ENCODE data around the gene PRDM8.

PRDM8 gene

GRCh38 chr4:80195441-80196140, 1.7 kb upstream of the PRDM8 start (continued):
- TF ChIP-seq ZNF560 (tag by site-specific recombination; IDR thresholded peaks at IDR 0.05; ENCODE audit: borderline replicate concordance) (no peak), ZSCAN4 (tag by site-specific recombination; IDR thresholded peaks at IDR 0.05) (peak; percentile 81), HOXD13 (CRISPR knock-in tag; IDR thresholded peaks at IDR 0.05; ENCODE audit: borderline replicate concordance) (no peak)

GRCh38 chr4:80196259-80196921, 913 bp upstream of the PRDM8 start:
- Histone ChIP-seq H3K4me3 (ENCODE audit: low read depth, low read length) (no peak overlapping the region), H3K9me3 (ENCODE audit: control insufficient read depth, insufficient read depth, low read depth, low read length) (no peaks in the 10 kb centered on the region), H3K36me3 (ENCODE audit: control insufficient read depth in 2 of 2, insufficient read depth in 1 of 2, low read length in 2 of 2) (peaks cover 0 to 3% of the 10 kb centered on the region in 2 experiments; a peak in 1 of 3 replicates), H3K4me1 (ENCODE audit: control insufficient read depth, insufficient read depth, low read length) (peaks cover 4% of the 10 kb centered on the region; the same call in 1 of the 2 replicates), H3K27ac (ENCODE audit: extremely low read depth, low read depth, low read length) (peak overlapping the region; percentile 76)
- CTCF ChIA-PET: interaction anchor here (1.3 kb wide), 1 partner anchor 14 kb away, joined by 5 read pairs; no protein-coding TSS in a partner anchor
- POLR2A ChIA-PET: interaction anchor here (1.4 kb wide), 1 partner anchor 8 kb away, joined by 4 read pairs; no protein-coding TSS in a partner anchor
- no peak for TF ChIP-seq ZNF654 (tag by site-specific recombination; IDR thresholded peaks at IDR 0.05; ENCODE audit: low read depth)
- peak; percentile 48 for TF ChIP-seq PATZ1 (tag by site-specific recombination; IDR thresholded peaks at IDR 0.05)
- TF ChIP-seq ZNF621 (tag by site-specific recombination; IDR thresholded peaks at IDR 0.05): no peak
- TF ChIP-seq ZFHX2 (tag by site-specific recombination; conservative IDR thresholded peaks at IDR 0.05): peak; percentile 86
- no peak for TF ChIP-seq ZNF426 (tag by site-specific recombination; IDR thresholded peaks at IDR 0.05)
- TF ChIP-seq ZNF747 (tag by site-specific recombination; IDR thresholded peaks at IDR 0.05): no peak
- TF ChIP-seq KLF10 (tag by site-specific recombination; IDR thresholded peaks at IDR 0.05): no peak
- TF ChIP-seq PRDM10 (tag by site-specific recombination; IDR thresholded peaks at IDR 0.05): peak; percentile 98
- TF ChIP-seq ZNF664 (tag by site-specific recombination; IDR thresholded peaks at IDR 0.05): no peak
- no peak for TF ChIP-seq SP3 (tag by site-specific recombination; IDR thresholded peaks at IDR 0.05)
- TF ChIP-seq ZNF76 (tag by site-specific recombination; IDR thresholded peaks at IDR 0.05; ENCODE audit: borderline replicate concordance, low read depth): no peak
- no peak for TF ChIP-seq ZNF610 (tag by site-specific recombination; IDR thresholded peaks at IDR 0.05; ENCODE audit: borderline replicate concordance)
- no peak for TF ChIP-seq ZNF560 (tag by site-specific recombination; IDR thresholded peaks at IDR 0.05; ENCODE audit: borderline replicate concordance)
- no peak for TF ChIP-seq YY2 (tag by site-specific recombination; IDR thresholded peaks at IDR 0.05)
- no peak for TF ChIP-seq ZNF521 (tag by site-specific recombination; IDR thresholded peaks at IDR 0.05)
- TF ChIP-seq ZNF645 (tag by site-specific recombination; IDR thresholded peaks at IDR 0.05): no peak
- TF ChIP-seq, protein P1, sequence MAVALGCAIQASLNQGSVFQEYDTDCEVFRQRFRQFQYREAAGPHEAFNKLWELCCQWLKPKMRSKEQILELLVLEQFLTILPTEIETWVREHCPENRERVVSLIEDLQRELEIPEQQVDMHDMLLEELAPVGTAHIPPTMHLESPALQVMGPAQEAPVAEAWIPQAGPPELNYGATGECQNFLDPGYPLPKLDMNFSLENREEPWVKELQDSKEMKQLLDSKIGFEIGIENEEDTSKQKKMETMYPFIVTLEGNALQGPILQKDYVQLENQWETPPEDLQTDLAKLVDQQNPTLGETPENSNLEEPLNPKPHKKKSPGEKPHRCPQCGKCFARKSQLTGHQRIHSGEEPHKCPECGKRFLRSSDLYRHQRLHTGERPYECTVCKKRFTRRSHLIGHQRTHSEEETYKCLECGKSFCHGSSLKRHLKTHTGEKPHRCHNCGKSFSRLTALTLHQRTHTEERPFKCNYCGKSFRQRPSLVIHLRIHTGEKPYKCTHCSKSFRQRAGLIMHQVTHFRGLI (tag by site-specific recombination; IDR thresholded peaks at IDR 0.05): no peak
- no peak for TF ChIP-seq ZNF548 (tag by site-specific recombination; IDR thresholded peaks at IDR 0.05)
- 0 out of 2 replicates have a peak, but pooled peaks have one; percentile 10 for TF ChIP-seq ZNF660 (tag by site-specific recombination; IDR thresholded peaks at IDR 0.05)
- TF ChIP-seq ZXDB (tag by site-specific recombination; IDR thresholded peaks at IDR 0.05): no peak
- TF ChIP-seq ZNF391 (tag by site-specific recombination; IDR thresholded peaks at IDR 0.05; ENCODE audit: borderline replicate concordance, low read depth): 0 out of 2 replicates have a peak, but pooled peaks have one; percentile 18
- no peak for TF ChIP-seq ZNF324 (tag by site-specific recombination; IDR thresholded peaks at IDR 0.05)
- TF ChIP-seq ZNF133 (tag by site-specific recombination; IDR thresholded peaks at IDR 0.05): no peak
- no peak for TF ChIP-seq YY1 (tag by site-specific recombination; IDR thresholded peaks at IDR 0.05)
